ENCODE results near the gene XRN2. TPM values are rescaled to one million over a fixed set of nuclear protein-coding genes. Genes with fewer than 3 reads are reported as not detected.

XRN2 gene
- total RNA-seq, 1 experiment from 2014 or later: 76.8 TPM

DNA sequence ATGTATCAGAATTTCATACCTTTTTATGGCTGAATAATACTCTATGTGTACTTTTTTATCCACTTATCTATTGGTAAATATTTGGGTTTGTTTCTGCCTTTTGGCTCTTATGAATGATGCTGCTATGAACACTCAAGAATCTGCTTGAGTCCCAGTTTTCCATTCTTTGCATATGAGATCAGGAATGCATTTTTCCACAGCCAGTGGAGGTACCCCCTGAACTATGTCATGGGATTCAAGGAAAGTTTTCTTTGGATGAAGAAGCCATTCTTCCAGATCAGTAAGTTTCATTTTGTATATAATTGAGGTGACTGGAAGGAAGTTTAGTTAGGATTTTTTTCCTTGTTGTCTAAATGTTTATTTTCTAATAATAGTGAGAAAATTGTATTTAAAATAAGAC is 53.3 kb downstream of the XRN2 start:
- H3K36me3 ChIP-seq (ENCODE audit: low read depth, low read length): peaks cover 44% of the 10 kb centered on the region
- H2AFZ ChIP-seq (ENCODE audit: low read length): no peak overlapping the region
- no peak overlapping the region for H3K9ac ChIP-seq (ENCODE audit: low read length)
- H3K4me3 ChIP-seq (ENCODE audit: low read length): no peak overlapping the region
- CTCF ChIA-PET: no interaction called here
- H3K9me3 ChIP-seq (ENCODE audit: low read length): no peaks in the 10 kb centered on the region
- POLR2A ChIA-PET (ENCODE audit: unreplicated experiment): interaction anchor here (0.5 to 0.8 kb wide), 2 partner anchors 10 to 15 kb away, joined by 7 to 12 read pairs; no protein-coding TSS in a partner anchor
- H3F3A ChIP-seq (ENCODE audit: low read length, unreplicated experiment): no peaks in the 10 kb centered on the region
- no peaks in the 10 kb centered on the region for H3K9me2 ChIP-seq (replicated peaks; ENCODE audit: low read length)
- ATAC-seq (no peak), DNase-seq (no peak)
- no peak overlapping the region for H3K4me2 ChIP-seq (ENCODE audit: low read length)
- no peak overlapping the region for H3K27ac ChIP-seq (ENCODE audit: low read length)
- H3K27me3 ChIP-seq (ENCODE audit: low read length): no peaks in the 10 kb centered on the region
- no peaks in the 10 kb centered on the region for H4K20me1 ChIP-seq (ENCODE audit: low read length)
- TF ChIP-seq EZH2phosphoT487 (IDR thresholded peaks at IDR 0.05; ENCODE audit: borderline replicate concordance, low read length) (no peak), EZH2 (IDR thresholded peaks at IDR 0.05; ENCODE audit: low read length, unreplicated experiment) (no peak)
- TF ChIP-seq, protein P1, sequence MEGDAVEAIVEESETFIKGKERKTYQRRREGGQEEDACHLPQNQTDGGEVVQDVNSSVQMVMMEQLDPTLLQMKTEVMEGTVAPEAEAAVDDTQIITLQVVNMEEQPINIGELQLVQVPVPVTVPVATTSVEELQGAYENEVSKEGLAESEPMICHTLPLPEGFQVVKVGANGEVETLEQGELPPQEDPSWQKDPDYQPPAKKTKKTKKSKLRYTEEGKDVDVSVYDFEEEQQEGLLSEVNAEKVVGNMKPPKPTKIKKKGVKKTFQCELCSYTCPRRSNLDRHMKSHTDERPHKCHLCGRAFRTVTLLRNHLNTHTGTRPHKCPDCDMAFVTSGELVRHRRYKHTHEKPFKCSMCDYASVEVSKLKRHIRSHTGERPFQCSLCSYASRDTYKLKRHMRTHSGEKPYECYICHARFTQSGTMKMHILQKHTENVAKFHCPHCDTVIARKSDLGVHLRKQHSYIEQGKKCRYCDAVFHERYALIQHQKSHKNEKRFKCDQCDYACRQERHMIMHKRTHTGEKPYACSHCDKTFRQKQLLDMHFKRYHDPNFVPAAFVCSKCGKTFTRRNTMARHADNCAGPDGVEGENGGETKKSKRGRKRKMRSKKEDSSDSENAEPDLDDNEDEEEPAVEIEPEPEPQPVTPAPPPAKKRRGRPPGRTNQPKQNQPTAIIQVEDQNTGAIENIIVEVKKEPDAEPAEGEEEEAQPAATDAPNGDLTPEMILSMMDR (conservative IDR thresholded peaks at IDR 0.05; ENCODE audit: low read depth, low read length): no peak
- peaks cover 7% of the 10 kb centered on the region; the same call in 1 of the 2 replicates for H3K4me1 ChIP-seq (ENCODE audit: insufficient read depth, low read length)
- intact Hi-C loops (cut with micrococcal nuclease): no loop called here
- BruUV-seq (replicated peaks): no TSS peak
- no peaks in the 10 kb centered on the region for H3K79me2 ChIP-seq (ENCODE audit: low read length)

DNA sequence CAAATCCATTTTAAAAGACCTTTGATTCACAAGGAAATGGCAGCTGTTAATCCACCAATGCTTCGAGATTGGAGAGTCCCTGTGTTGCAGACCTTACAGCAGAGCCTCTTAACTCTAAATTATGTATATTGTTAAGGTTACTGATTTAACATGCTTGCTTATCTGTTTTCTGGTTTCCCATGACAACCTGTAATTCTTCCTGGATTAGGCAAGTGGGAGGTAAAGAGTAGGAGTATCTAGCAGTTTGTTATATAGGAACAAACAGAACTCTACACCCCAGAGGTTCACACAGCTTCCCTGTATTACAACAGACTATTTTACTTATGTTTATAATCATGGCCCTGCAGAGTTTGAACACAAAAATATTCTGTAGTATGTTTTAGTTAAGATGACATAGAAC is 54.7 kb downstream of the XRN2 start:
- POLR2A ChIA-PET (ENCODE audit: unreplicated experiment): no interaction called here

DNA sequence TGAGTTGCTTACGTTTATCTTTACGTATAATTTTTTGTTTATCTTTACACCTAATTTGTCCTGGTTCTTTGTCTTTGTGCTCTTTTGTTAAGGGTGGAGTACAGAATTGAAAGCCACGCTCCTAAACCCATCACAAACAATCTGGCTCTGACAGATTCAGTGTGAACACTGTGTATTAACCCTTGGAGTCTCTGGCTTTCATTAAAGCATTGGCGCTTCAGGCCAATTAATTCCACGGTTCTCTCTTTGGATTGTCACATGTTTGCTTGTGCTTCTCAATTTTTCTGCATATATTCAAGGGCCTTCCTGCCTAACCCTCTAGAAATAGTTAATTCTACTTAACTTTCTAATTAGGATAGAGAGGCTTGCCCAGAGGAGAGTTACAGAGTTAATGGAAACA is 55.6 kb downstream of the XRN2 start:
- ATAC-seq (no peak), DNase-seq (no peak)
- H2AFZ ChIP-seq (ENCODE audit: low read length): no peak overlapping the region
- H3K79me2 ChIP-seq (ENCODE audit: low read length): no peaks in the 10 kb centered on the region
- H3K9ac ChIP-seq (ENCODE audit: low read length): no peak overlapping the region
- POLR2A ChIA-PET (ENCODE audit: unreplicated experiment): no interaction called here
- H3K27me3 ChIP-seq (ENCODE audit: low read length): no peaks in the 10 kb centered on the region
- CTCF ChIA-PET: no interaction called here
- peaks cover 7% of the 10 kb centered on the region; the same call in 1 of the 2 replicates for H3K4me1 ChIP-seq (ENCODE audit: insufficient read depth, low read length)
- intact Hi-C loops (cut with micrococcal nuclease): no loop called here
- H3K9me2 ChIP-seq (replicated peaks; ENCODE audit: low read length): no peaks in the 10 kb centered on the region
- no peaks in the 10 kb centered on the region for H4K20me1 ChIP-seq (ENCODE audit: low read length)
- H3F3A ChIP-seq (ENCODE audit: low read length, unreplicated experiment): no peaks in the 10 kb centered on the region
- peaks cover 56% of the 10 kb centered on the region for H3K36me3 ChIP-seq (ENCODE audit: low read depth, low read length)
- H3K9me3 ChIP-seq (ENCODE audit: low read length): no peaks in the 10 kb centered on the region
- BruUV-seq (replicated peaks): no TSS peak
- TF ChIP-seq EZH2 (IDR thresholded peaks at IDR 0.05; ENCODE audit: low read length, unreplicated experiment) (no peak), EZH2phosphoT487 (IDR thresholded peaks at IDR 0.05; ENCODE audit: borderline replicate concordance, low read length) (no peak)
- TF ChIP-seq, protein P1 (conservative IDR thresholded peaks at IDR 0.05; ENCODE audit: low read depth, low read length): no peak
- H3K4me3 ChIP-seq (ENCODE audit: low read length): no peak overlapping the region
- no peak overlapping the region for H3K4me2 ChIP-seq (ENCODE audit: low read length)
- H3K27ac ChIP-seq (ENCODE audit: low read length): no peak overlapping the region

More for the DNA sequence above, 54.7 kb downstream of the XRN2 start:
- H3K27me3 ChIP-seq (ENCODE audit: low read length): no peaks in the 10 kb centered on the region
- no peak overlapping the region for H3K4me2 ChIP-seq (ENCODE audit: low read length)
- CTCF ChIA-PET: no interaction called here
- no peak overlapping the region for H3K4me3 ChIP-seq (ENCODE audit: low read length)
- no peaks in the 10 kb centered on the region for H4K20me1 ChIP-seq (ENCODE audit: low read length)
- ATAC-seq (no peak), DNase-seq (no peak)
- no peaks in the 10 kb centered on the region for H3K9me2 ChIP-seq (replicated peaks; ENCODE audit: low read length)
- no peaks in the 10 kb centered on the region for H3K9me3 ChIP-seq (ENCODE audit: low read length)
- TF ChIP-seq, protein P1 (conservative IDR thresholded peaks at IDR 0.05; ENCODE audit: low read depth, low read length): no peak
- TF ChIP-seq EZH2phosphoT487 (IDR thresholded peaks at IDR 0.05; ENCODE audit: borderline replicate concordance, low read length) (no peak), EZH2 (IDR thresholded peaks at IDR 0.05; ENCODE audit: low read length, unreplicated experiment) (no peak)
- peaks cover 7% of the 10 kb centered on the region; the same call in 1 of the 2 replicates for H3K4me1 ChIP-seq (ENCODE audit: insufficient read depth, low read length)
- H3K27ac ChIP-seq (ENCODE audit: low read length): no peak overlapping the region
- H2AFZ ChIP-seq (ENCODE audit: low read length): no peak overlapping the region
- no TSS peak for BruUV-seq (replicated peaks)
- no peaks in the 10 kb centered on the region for H3F3A ChIP-seq (ENCODE audit: low read length, unreplicated experiment)
- peaks cover 48% of the 10 kb centered on the region for H3K36me3 ChIP-seq (ENCODE audit: low read depth, low read length)
- H3K79me2 ChIP-seq (ENCODE audit: low read length): no peaks in the 10 kb centered on the region
- H3K9ac ChIP-seq (ENCODE audit: low read length): no peak overlapping the region
- intact Hi-C loops (cut with micrococcal nuclease): no loop called here

Measured in PC-3 (cell line).